ENCODE data around the gene DAND5. TPM values are rescaled to one million over a fixed set of nuclear protein-coding genes. Genes with fewer than 3 reads are reported as not detected.
A peak's percentile ranks its signal among the peaks of the same experiment; 100 is the strongest.

DAND5 gene
- total and polyA plus RNA-seq, 9 donors: 0.11 to 0.15 TPM; not detected in 7

- Histone ChIP-seq H3K36me3 (no peaks in the 10 kb centered on the region), H3K27me3 (no peaks in the 10 kb centered on the region), H3K4me3 (no peak overlapping the region), H3K27ac (no peak overlapping the region), H3K9me3 (no peaks in the 10 kb centered on the region), H3K4me1 (ENCODE audit: insufficient read depth) (peaks cover 3% of the 10 kb centered on the region)
- intact Hi-C loops (cut with DNase I): loop anchor here in 1 of 4 donors (5.0 kb wide), 1 partner anchor 80 kb away; no protein-coding TSS in a partner anchor
- DNase-seq: no peak
- 86 to 91% (median 87%) methylated on average over 6 of the region's 6 CpGs for WGBS, 3 donors
- TF ChIP-seq EP300 (IDR thresholded peaks at IDR 0.05) (no peak), POLR2A (IDR thresholded peaks at IDR 0.05) (no peak)
- TF ChIP-seq, protein P1, sequence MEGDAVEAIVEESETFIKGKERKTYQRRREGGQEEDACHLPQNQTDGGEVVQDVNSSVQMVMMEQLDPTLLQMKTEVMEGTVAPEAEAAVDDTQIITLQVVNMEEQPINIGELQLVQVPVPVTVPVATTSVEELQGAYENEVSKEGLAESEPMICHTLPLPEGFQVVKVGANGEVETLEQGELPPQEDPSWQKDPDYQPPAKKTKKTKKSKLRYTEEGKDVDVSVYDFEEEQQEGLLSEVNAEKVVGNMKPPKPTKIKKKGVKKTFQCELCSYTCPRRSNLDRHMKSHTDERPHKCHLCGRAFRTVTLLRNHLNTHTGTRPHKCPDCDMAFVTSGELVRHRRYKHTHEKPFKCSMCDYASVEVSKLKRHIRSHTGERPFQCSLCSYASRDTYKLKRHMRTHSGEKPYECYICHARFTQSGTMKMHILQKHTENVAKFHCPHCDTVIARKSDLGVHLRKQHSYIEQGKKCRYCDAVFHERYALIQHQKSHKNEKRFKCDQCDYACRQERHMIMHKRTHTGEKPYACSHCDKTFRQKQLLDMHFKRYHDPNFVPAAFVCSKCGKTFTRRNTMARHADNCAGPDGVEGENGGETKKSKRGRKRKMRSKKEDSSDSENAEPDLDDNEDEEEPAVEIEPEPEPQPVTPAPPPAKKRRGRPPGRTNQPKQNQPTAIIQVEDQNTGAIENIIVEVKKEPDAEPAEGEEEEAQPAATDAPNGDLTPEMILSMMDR (IDR thresholded peaks at IDR 0.05): no peak
Observed at GRCh38 chr19:12982648-12983047, 13.3 kb downstream of the DAND5 start.

DNA sequence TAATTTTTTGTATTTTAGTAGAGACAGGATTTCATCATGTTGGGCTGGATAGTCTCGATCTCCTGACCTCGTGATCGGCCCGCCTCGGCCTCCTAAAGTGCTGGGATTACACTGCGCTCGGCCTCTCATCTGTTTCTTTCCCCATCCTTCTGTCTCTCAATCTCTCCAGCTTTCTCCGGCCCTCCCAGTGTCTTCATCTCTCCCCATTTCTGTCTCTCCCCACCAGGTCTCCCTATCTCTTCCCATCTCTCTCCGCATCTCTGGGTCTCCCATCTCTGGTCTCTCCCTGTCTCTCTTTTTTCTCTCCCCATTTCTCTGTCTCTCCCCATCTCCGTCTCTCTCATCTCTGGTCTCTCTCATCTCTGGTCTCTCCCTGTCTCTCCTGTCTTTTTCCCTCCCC, 13.7 kb downstream of the DAND5 start:
- Histone ChIP-seq H3K4me3 (peak overlapping the region; percentile 28), H3K36me3 (no peaks in the 10 kb centered on the region), H3K4me1 (ENCODE audit: insufficient read depth) (peaks cover 1% of the 10 kb centered on the region), H3K27me3 (no peaks in the 10 kb centered on the region), H3K27ac (no peak overlapping the region), H3K9me3 (no peaks in the 10 kb centered on the region)
- no peak for DNase-seq
- 44 to 64% (median 57%) methylated on average over 10 of the region's 10 CpGs for WGBS, 3 donors
- TF ChIP-seq EP300 (IDR thresholded peaks at IDR 0.05) (no peak), POLR2A (IDR thresholded peaks at IDR 0.05) (no peak)
- TF ChIP-seq, protein P1 (IDR thresholded peaks at IDR 0.05): no peak
- intact Hi-C loops (cut with DNase I): loop anchor here in 1 of 4 donors (5.0 kb wide), 1 partner anchor 79 kb away; no protein-coding TSS in a partner anchor

GRCh38 chr19:12983542-12984142, 14.3 kb downstream of the DAND5 start:
- intact Hi-C loops (cut with DNase I): loop anchor here in 3 of 4 donors (2.0 to 5.0 kb wide), 4 partner anchors 79 to 111 kb away; no protein-coding TSS in a partner anchor
- Histone ChIP-seq H3K9me3 (no peaks in the 10 kb centered on the region), H3K27me3 (no peaks in the 10 kb centered on the region), H3K4me1 (ENCODE audit: insufficient read depth) (peaks cover 1% of the 10 kb centered on the region), H3K4me3 (peak overlapping the region; percentile 28), H3K36me3 (no peaks in the 10 kb centered on the region), H3K27ac (no peak overlapping the region)
- WGBS, 3 donors: 10% methylated on average over 51 of the region's 51 CpGs
- DNase-seq: peak; percentile 77 to 92 (median 87)
- TF ChIP-seq POLR2A (IDR thresholded peaks at IDR 0.05) (peak; percentile 28), EP300 (IDR thresholded peaks at IDR 0.05) (no peak)
- TF ChIP-seq, protein P1 (IDR thresholded peaks at IDR 0.05): peak; percentile 90 to 99 (median 99)

- no peaks in the 10 kb centered on the region for H3K27me3 ChIP-seq
- intact Hi-C loops (cut with DNase I): loop anchor here in 3 of 4 donors (2.0 to 5.0 kb wide), 4 partner anchors 78 to 111 kb away; no protein-coding TSS in a partner anchor
- WGBS, 3 donors: 80 to 84% (median 81%) methylated on average over 3 of the region's 3 CpGs
- H3K4me1 ChIP-seq (ENCODE audit: insufficient read depth): peaks cover 1% of the 10 kb centered on the region
- H3K9me3 ChIP-seq: no peaks in the 10 kb centered on the region
- no peaks in the 10 kb centered on the region for H3K36me3 ChIP-seq
- TF ChIP-seq, protein P1 (IDR thresholded peaks at IDR 0.05): no peak
- no peak for TF ChIP-seq EP300 (IDR thresholded peaks at IDR 0.05)
- H3K27ac ChIP-seq: no peak overlapping the region
- DNase-seq: no peak
- H3K4me3 ChIP-seq: no peak overlapping the region
Observed at GRCh38 chr19:12984143-12984627, 14.8 kb downstream of the DAND5 start.

All from ovary (tissue), 9 donors.